GM23338 (cell line): Measurements from ENCODE around the gene SLC25A15. TPM values are rescaled to one million over a fixed set of nuclear protein-coding genes. Genes with fewer than 3 reads are reported as not detected.

Experiments used
- ATAC-seq: fragments of 200-7000 bp; cut with Tn5 transposase; 3 replicates; pipeline ENCODE4 v1.9.1; 2020
- DNase-seq: peaks from one replicate; pipeline ENCODE4 v3.0.0-alpha.2; 2015; ENCODE audit warnings: low spot score
- H2AFZ ChIP-seq: fragments of 200-600 bp; sonication (generic); 2 replicates; pipeline ENCODE4 v1.8.0; 2016; ENCODE audit warnings: antibody characterized with exemption, mild to moderate bottlenecking, moderate library complexity
- H3F3A ChIP-seq: fragments of 200-600 bp; sonication (generic); replicated peaks from 2 replicates; pipeline ENCODE4 v1.8.0; 2017; ENCODE audit warnings: antibody characterized with exemption, mixed run types, low read depth
- H3K27ac ChIP-seq: fragments of 200-600 bp; sonication (generic); 2 replicates; pipeline ENCODE4 v1.6.1; 2016; ENCODE audit warnings: low read depth
- H3K27me3 ChIP-seq: fragments of 200-600 bp; sonication (generic); 2 replicates; pipeline ENCODE4 v1.8.0; 2016; ENCODE audit warnings: mild to moderate bottlenecking, mixed run types, moderate library complexity; ENCODE audit not compliant: insufficient read depth
- H3K36me3 ChIP-seq: fragments of 200-600 bp; sonication (generic); 2 replicates; pipeline ENCODE4 v1.8.0; 2016; ENCODE audit warnings: mild to moderate bottlenecking; ENCODE audit not compliant: insufficient read depth
- H3K4me1 ChIP-seq: fragments of 200-600 bp; sonication (generic); 2 replicates; pipeline ENCODE4 v1.8.0; 2016; ENCODE audit warnings: mild to moderate bottlenecking, moderate library complexity; ENCODE audit not compliant: insufficient read depth
- H3K4me2 ChIP-seq: fragments of 200-600 bp; sonication (generic); 2 replicates; pipeline ENCODE4 v1.7.1; 2017; ENCODE audit warnings: mixed run types
- H3K4me3 ChIP-seq: fragments of 200-600 bp; sonication (generic); 2 replicates; pipeline ENCODE4 v1.6.1; 2016; ENCODE audit warnings: mixed run types
- H3K79me2 ChIP-seq: fragments of 200-600 bp; sonication (generic); replicated peaks from 2 replicates; pipeline ENCODE4 v1.8.0; 2017; ENCODE audit warnings: mild to moderate bottlenecking; ENCODE audit not compliant: insufficient read depth
- H3K9me2 ChIP-seq: fragments of 200-600 bp; sonication (generic); 2 replicates; pipeline ENCODE4 v1.8.0; 2017; ENCODE audit not compliant: insufficient read depth
- H4K20me1 ChIP-seq: fragments of 200-600 bp; sonication (generic); replicated peaks from 2 replicates; pipeline ENCODE4 v1.8.0; 2017; ENCODE audit warnings: mild to moderate bottlenecking; ENCODE audit not compliant: insufficient read depth
- H3K27ac Mint-ChIP-seq: 2 replicates; pipeline ENCODE4 v1.8.0; 2020; ENCODE audit warnings: inconsistent platforms, mild to moderate bottlenecking, moderate library complexity, mixed read lengths
- H3K27me3 Mint-ChIP-seq: 3 replicates; pipeline ENCODE4 v1.8.0; 2022; ENCODE audit warnings: low read depth, mild to moderate bottlenecking, moderate library complexity, mixed read lengths, inconsistent platforms; ENCODE audit not compliant: insufficient read depth, poor library complexity
- H3K36me3 Mint-ChIP-seq: 3 replicates; pipeline ENCODE4 v1.8.0; 2021; ENCODE audit warnings: low read depth, mild to moderate bottlenecking, inconsistent platforms, moderate library complexity, mixed read lengths
- H3K4me1 Mint-ChIP-seq: 3 replicates; pipeline ENCODE4 v1.8.0; 2020; ENCODE audit warnings: mild to moderate bottlenecking, inconsistent platforms, mixed read lengths
- H3K4me3 Mint-ChIP-seq: 3 replicates; pipeline ENCODE4 v1.8.0; 2021; ENCODE audit warnings: moderate library complexity, mild to moderate bottlenecking, inconsistent platforms, mixed read lengths
- H3K9me3 Mint-ChIP-seq: 3 replicates; pipeline ENCODE4 v1.8.0; 2020; ENCODE audit warnings: moderate library complexity, mild to moderate bottlenecking, inconsistent platforms, mixed read lengths
- CREB1 ChIP-seq: fragments of 250-450 bp; sonication (Bioruptor Pico); IDR thresholded peaks from 2 replicates; pipeline ENCODE4 v1.5.0; 2020; ENCODE audit warnings: low read depth, mild to moderate bottlenecking, moderate library complexity
- ETS1 ChIP-seq: IDR thresholded peaks from 2 replicates; pipeline ENCODE4 v1.6.1; 2016; ENCODE audit warnings: antibody characterized with exemption
- EZH2 ChIP-seq: fragments of 200-600 bp; sonication (generic); IDR thresholded peaks from one replicate; pipeline ENCODE4 v1.8.0; 2017; ENCODE audit warnings: antibody characterized with exemption, mild to moderate bottlenecking, low read depth; ENCODE audit not compliant: unreplicated experiment
- EZH2phosphoT487 ChIP-seq: fragments of 200-600 bp; sonication (generic); IDR thresholded peaks from one replicate; pipeline ENCODE4 v1.8.1; 2018; ENCODE audit warnings: antibody characterized with exemption; ENCODE audit not compliant: unreplicated experiment
- JUNB ChIP-seq: IDR thresholded peaks from one replicate; pipeline ENCODE4 v1.6.1; 2016; ENCODE audit warnings: antibody characterized with exemption; ENCODE audit not compliant: unreplicated experiment
- NANOG ChIP-seq: IDR thresholded peaks from 2 replicates; pipeline ENCODE4 v1.6.1; 2016; ENCODE audit warnings: antibody characterized with exemption, borderline replicate concordance
- POLR2AphosphoS5 ChIP-seq: IDR thresholded peaks from 2 replicates; pipeline ENCODE4 v1.6.1; 2016; ENCODE audit warnings: antibody characterized with exemption, low read depth
- STAT1 ChIP-seq: IDR thresholded peaks from one replicate; pipeline ENCODE4 v1.6.1; 2016; ENCODE audit warnings: antibody characterized with exemption; ENCODE audit not compliant: unreplicated experiment
- ZNF114 ChIP-seq: fragments of 250-450 bp; sonication (Bioruptor Pico); IDR thresholded peaks from 2 replicates; pipeline ENCODE4 v1.5.0; 2020; ENCODE audit warnings: mild to moderate bottlenecking, moderate library complexity
- ZNF331 ChIP-seq: fragments of 250-450 bp; sonication (Bioruptor Pico); IDR thresholded peaks from 2 replicates; pipeline ENCODE4 v1.5.0; 2020; ENCODE audit warnings: low read depth, mild to moderate bottlenecking, moderate library complexity
- ZNF462 ChIP-seq: fragments of 250-450 bp; sonication (Bioruptor Pico); IDR thresholded peaks from 2 replicates; pipeline ENCODE4 v1.5.0; 2020; ENCODE audit warnings: mild to moderate bottlenecking, moderate library complexity
- polyA plus RNA-seq: library from polyadenylated mRNA; unstranded; fragments of >200 nt; fragmentation: Nextera tagmentation; extraction: Ambion mirVana; gene quantifications from 2 replicates; pipeline ENCODE4 v1.2.1, GENCODE V29; 2016
- total RNA-seq: library from RNA; depleted of rRNA; stranded (reverse); fragments of >200 nt; shearing (Covaris generic); gene quantifications from 2 replicates; pipeline ENCODE4 v1.2.3, GENCODE V29; 2014
- TF ChIP-seq, protein P1 (sequence below), 2 experiments: fragments of 200-600 bp in 1 of 2; sonication (generic) in 1 of 2; conservative IDR thresholded peaks; 2 replicates each; pipeline versions ENCODE4 v1.5.1 to v1.6.1; 2016 to 2017; ENCODE audit warnings: antibody characterized with exemption in 2 of 2, low read depth in 2 of 2, mild to moderate bottlenecking in 2 of 2, moderate library complexity in 1 of 2
- TF ChIP-seq, protein P2 (sequence below): IDR thresholded peaks from one replicate; pipeline ENCODE4 v1.6.1; 2018; ENCODE audit warnings: antibody characterized with exemption; ENCODE audit not compliant: unreplicated experiment

The SLC25A15 gene
- total and polyA plus RNA-seq, 2 experiments from 2014 or later: 6.5 to 32.6 TPM

DNA sequence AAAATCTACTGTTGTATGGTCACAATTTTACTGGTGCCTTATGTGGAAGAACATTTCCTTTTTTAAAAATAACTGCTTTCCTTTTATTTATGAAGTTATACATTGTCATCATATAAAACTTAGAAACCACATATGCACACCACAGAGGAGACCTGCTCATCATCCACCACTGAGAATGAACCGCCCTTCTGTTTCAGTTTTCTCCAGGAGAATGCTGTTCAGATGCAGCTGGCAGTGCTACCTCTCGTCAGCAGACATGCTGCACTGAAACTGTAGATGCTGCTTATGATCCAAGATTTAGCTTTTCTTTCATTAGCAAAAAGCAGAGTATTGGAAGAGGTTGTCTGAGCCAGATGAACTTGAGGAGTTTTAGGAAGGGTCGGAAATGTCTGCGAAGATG, 10.1 kb downstream of the SLC25A15 start:
- no peak overlapping the region for H3K4me3 ChIP-seq
- H4K20me1 ChIP-seq: no peaks in the 10 kb centered on the region
- Mint-ChIP-seq H3K27ac (no peak overlapping the region), H3K27me3 (peaks cover 4% of the 10 kb centered on the region), H3K36me3 (peaks cover 37% of the 10 kb centered on the region), H3K9me3 (no peaks in the 10 kb centered on the region), H3K4me3 (no peak overlapping the region), H3K4me1 (peaks cover 4% of the 10 kb centered on the region; the same call in 2 of the 3 replicates)
- H3F3A ChIP-seq: no peaks in the 10 kb centered on the region
- H3K36me3 ChIP-seq: peaks cover 5% of the 10 kb centered on the region
- no peak overlapping the region for H3K27ac ChIP-seq
- no peaks in the 10 kb centered on the region for H3K4me1 ChIP-seq
- H3K4me2 ChIP-seq: no peak overlapping the region
- no peak for TF ChIP-seq JUNB
- TF ChIP-seq ZNF462: no peak
- no peak for TF ChIP-seq CREB1
- no peak for TF ChIP-seq EZH2
- no peak for TF ChIP-seq NANOG
- no peak for TF ChIP-seq EZH2phosphoT487
- TF ChIP-seq ZNF114 (CRISPR knock-in tag): no peak
- no peak for TF ChIP-seq STAT1
- no peak for TF ChIP-seq ETS1
- TF ChIP-seq, protein P1, sequence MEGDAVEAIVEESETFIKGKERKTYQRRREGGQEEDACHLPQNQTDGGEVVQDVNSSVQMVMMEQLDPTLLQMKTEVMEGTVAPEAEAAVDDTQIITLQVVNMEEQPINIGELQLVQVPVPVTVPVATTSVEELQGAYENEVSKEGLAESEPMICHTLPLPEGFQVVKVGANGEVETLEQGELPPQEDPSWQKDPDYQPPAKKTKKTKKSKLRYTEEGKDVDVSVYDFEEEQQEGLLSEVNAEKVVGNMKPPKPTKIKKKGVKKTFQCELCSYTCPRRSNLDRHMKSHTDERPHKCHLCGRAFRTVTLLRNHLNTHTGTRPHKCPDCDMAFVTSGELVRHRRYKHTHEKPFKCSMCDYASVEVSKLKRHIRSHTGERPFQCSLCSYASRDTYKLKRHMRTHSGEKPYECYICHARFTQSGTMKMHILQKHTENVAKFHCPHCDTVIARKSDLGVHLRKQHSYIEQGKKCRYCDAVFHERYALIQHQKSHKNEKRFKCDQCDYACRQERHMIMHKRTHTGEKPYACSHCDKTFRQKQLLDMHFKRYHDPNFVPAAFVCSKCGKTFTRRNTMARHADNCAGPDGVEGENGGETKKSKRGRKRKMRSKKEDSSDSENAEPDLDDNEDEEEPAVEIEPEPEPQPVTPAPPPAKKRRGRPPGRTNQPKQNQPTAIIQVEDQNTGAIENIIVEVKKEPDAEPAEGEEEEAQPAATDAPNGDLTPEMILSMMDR (conservative IDR thresholded peaks at IDR 0.05; ENCODE audit: low read depth in 2 of 2): no peak
- no peak for TF ChIP-seq POLR2AphosphoS5
- no peak for TF ChIP-seq ZNF331 (CRISPR knock-in tag)
- TF ChIP-seq, protein P2, sequence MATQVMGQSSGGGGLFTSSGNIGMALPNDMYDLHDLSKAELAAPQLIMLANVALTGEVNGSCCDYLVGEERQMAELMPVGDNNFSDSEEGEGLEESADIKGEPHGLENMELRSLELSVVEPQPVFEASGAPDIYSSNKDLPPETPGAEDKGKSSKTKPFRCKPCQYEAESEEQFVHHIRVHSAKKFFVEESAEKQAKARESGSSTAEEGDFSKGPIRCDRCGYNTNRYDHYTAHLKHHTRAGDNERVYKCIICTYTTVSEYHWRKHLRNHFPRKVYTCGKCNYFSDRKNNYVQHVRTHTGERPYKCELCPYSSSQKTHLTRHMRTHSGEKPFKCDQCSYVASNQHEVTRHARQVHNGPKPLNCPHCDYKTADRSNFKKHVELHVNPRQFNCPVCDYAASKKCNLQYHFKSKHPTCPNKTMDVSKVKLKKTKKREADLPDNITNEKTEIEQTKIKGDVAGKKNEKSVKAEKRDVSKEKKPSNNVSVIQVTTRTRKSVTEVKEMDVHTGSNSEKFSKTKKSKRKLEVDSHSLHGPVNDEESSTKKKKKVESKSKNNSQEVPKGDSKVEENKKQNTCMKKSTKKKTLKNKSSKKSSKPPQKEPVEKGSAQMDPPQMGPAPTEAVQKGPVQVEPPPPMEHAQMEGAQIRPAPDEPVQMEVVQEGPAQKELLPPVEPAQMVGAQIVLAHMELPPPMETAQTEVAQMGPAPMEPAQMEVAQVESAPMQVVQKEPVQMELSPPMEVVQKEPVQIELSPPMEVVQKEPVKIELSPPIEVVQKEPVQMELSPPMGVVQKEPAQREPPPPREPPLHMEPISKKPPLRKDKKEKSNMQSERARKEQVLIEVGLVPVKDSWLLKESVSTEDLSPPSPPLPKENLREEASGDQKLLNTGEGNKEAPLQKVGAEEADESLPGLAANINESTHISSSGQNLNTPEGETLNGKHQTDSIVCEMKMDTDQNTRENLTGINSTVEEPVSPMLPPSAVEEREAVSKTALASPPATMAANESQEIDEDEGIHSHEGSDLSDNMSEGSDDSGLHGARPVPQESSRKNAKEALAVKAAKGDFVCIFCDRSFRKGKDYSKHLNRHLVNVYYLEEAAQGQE: no peak
- no peak overlapping the region for H2AFZ ChIP-seq
- ATAC-seq (no peak), DNase-seq (no peak)
- no peaks in the 10 kb centered on the region for H3K9me2 ChIP-seq
- no peaks in the 10 kb centered on the region for H3K27me3 ChIP-seq
- no peaks in the 10 kb centered on the region for H3K79me2 ChIP-seq
